HL-60/S4 (cell line): ENCODE results near the gene CD22.
"Not testable (repeated sequence)": the region's sequence is repeated elsewhere in the genome, so short reads cannot be mapped to it uniquely, and the experiment has no call there.

Experiments
- in situ Hi-C: fragments of 300-500 bp; cut with MboI; formaldehyde crosslinking; loops from 2 replicates; pipeline ENCODE4 v1.14.3; 2022; ENCODE audit warnings: low sequenced_read_pairs

CD22 gene

GRCh38 chr19:35355791-35356460 lies 26.9 kb downstream of the CD22 start:
- in situ Hi-C loops: no loop called here

GRCh38 chr19:35357867-35358573 lies 29.0 kb downstream of the CD22 start, which contains the start of gene FFAR3:
Gene FFAR3 (plus strand): TSS chr19:35358460. CDS start chr19:35358891, 431 bp downstream.
- in situ Hi-C loops: no loop called here

GRCh38 chr19:35358834-35359233 lies 29.8 kb downstream of the CD22 start:
- in situ Hi-C loops: not testable (repeated sequence)

GRCh38 chr19:35359395-35359794 lies 30.4 kb downstream of the CD22 start:
- in situ Hi-C loops: not testable (repeated sequence)

GRCh38 chr19:35360081-35360480 lies 31.1 kb downstream of the CD22 start:
- in situ Hi-C loops: not testable (repeated sequence)

GRCh38 chr19:35360880-35361420 lies 32.0 kb downstream of the CD22 start:
- in situ Hi-C loops: no loop called here

- in situ Hi-C loops: no loop called here
Observed at GRCh38 chr19:35362261-35363000, 33.4 kb downstream of the CD22 start.

GRCh38 chr19:35363001-35363590 lies 34.1 kb downstream of the CD22 start:
- in situ Hi-C loops: no loop called here

GRCh38 chr19:35363711-35364425 lies 34.9 kb downstream of the CD22 start:
- in situ Hi-C loops: no loop called here

- in situ Hi-C loops: no loop called here
Observed at GRCh38 chr19:35365303-35365702, 36.3 kb downstream of the CD22 start.

- in situ Hi-C loops: no loop called here
Observed at GRCh38 chr19:35368378-35368777, 39.4 kb downstream of the CD22 start.

GRCh38 chr19:35369522-35369921 lies 40.5 kb downstream of the CD22 start:
- in situ Hi-C loops: no loop called here

- in situ Hi-C loops: no loop called here
Observed at GRCh38 chr19:35370722-35371121, 41.7 kb downstream of the CD22 start, which contains the start of gene GPR42. Gene GPR42 (plus strand): TSS chr19:35371068. CDS start chr19:35371360, 292 bp downstream.

- in situ Hi-C loops: no loop called here
Observed at GRCh38 chr19:35373492-35373891, 44.5 kb downstream of the CD22 start.

GRCh38 chr19:35374031-35374430 lies 45.0 kb downstream of the CD22 start:
- in situ Hi-C loops: not testable (repeated sequence)

- in situ Hi-C loops: no loop called here
Observed at GRCh38 chr19:35375505-35376307, 46.7 kb downstream of the CD22 start.

GRCh38 chr19:35377656-35378055 lies 48.7 kb downstream of the CD22 start:
- in situ Hi-C loops: no loop called here

- in situ Hi-C loops: no loop called here
Observed at GRCh38 chr19:35378356-35378755, 49.4 kb downstream of the CD22 start.

- in situ Hi-C loops: not testable (repeated sequence)
Observed at GRCh38 chr19:35379545-35379944, 50.6 kb downstream of the CD22 start.
